WTC11 (cell line): ENCODE results near the gene GNPDA1.

ENCODE experiments used
- HMGXB4 ChIP-seq: sonication (generic); formaldehyde crosslinking; IDR thresholded peaks from 2 replicates; pipeline ENCODE4 v1.8.1; 2023; ENCODE audit warnings: mild to moderate bottlenecking, moderate library complexity, missing genetic modification reagents
- MXD4 ChIP-seq: fragments of 250-450 bp; sonication (Bioruptor Pico); IDR thresholded peaks from 2 replicates; pipeline ENCODE4 v1.8.0; 2021; ENCODE audit warnings: mild to moderate bottlenecking, moderate library complexity, borderline replicate concordance
- NR2C2 ChIP-seq: sonication (generic); formaldehyde crosslinking; IDR thresholded peaks from 2 replicates; pipeline ENCODE4 v1.8.0; 2022; ENCODE audit warnings: mild to moderate bottlenecking, missing genetic modification reagents
- TCF7 ChIP-seq: sonication (generic); formaldehyde crosslinking; IDR thresholded peaks from 2 replicates; pipeline ENCODE4 v1.8.0; 2022; ENCODE audit warnings: mild to moderate bottlenecking, low read depth, missing genetic modification reagents, moderate library complexity
- TF ChIP-seq, protein P1 (sequence below): sonication (generic); formaldehyde crosslinking; IDR thresholded peaks from 2 replicates; pipeline ENCODE4 v1.8.0; 2023; ENCODE audit warnings: missing genetic modification reagents, mild to moderate bottlenecking, borderline replicate concordance
- TF ChIP-seq, protein P2 (sequence below): fragments of 200-600 bp; IDR thresholded peaks from 2 replicates; pipeline ENCODE4 v1.8.0; 2022; ENCODE audit warnings: antibody characterized with exemption

- no peak for TF ChIP-seq HMGXB4 (CRISPR knock-in tag)
- TF ChIP-seq, protein P1, sequence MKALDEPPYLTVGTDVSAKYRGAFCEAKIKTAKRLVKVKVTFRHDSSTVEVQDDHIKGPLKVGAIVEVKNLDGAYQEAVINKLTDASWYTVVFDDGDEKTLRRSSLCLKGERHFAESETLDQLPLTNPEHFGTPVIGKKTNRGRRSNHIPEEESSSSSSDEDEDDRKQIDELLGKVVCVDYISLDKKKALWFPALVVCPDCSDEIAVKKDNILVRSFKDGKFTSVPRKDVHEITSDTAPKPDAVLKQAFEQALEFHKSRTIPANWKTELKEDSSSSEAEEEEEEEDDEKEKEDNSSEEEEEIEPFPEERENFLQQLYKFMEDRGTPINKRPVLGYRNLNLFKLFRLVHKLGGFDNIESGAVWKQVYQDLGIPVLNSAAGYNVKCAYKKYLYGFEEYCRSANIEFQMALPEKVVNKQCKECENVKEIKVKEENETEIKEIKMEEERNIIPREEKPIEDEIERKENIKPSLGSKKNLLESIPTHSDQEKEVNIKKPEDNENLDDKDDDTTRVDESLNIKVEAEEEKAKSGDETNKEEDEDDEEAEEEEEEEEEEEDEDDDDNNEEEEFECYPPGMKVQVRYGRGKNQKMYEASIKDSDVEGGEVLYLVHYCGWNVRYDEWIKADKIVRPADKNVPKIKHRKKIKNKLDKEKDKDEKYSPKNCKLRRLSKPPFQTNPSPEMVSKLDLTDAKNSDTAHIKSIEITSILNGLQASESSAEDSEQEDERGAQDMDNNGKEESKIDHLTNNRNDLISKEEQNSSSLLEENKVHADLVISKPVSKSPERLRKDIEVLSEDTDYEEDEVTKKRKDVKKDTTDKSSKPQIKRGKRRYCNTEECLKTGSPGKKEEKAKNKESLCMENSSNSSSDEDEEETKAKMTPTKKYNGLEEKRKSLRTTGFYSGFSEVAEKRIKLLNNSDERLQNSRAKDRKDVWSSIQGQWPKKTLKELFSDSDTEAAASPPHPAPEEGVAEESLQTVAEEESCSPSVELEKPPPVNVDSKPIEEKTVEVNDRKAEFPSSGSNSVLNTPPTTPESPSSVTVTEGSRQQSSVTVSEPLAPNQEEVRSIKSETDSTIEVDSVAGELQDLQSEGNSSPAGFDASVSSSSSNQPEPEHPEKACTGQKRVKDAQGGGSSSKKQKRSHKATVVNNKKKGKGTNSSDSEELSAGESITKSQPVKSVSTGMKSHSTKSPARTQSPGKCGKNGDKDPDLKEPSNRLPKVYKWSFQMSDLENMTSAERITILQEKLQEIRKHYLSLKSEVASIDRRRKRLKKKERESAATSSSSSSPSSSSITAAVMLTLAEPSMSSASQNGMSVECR (CRISPR knock-in tag) = no peak
- TF ChIP-seq, protein P2, sequence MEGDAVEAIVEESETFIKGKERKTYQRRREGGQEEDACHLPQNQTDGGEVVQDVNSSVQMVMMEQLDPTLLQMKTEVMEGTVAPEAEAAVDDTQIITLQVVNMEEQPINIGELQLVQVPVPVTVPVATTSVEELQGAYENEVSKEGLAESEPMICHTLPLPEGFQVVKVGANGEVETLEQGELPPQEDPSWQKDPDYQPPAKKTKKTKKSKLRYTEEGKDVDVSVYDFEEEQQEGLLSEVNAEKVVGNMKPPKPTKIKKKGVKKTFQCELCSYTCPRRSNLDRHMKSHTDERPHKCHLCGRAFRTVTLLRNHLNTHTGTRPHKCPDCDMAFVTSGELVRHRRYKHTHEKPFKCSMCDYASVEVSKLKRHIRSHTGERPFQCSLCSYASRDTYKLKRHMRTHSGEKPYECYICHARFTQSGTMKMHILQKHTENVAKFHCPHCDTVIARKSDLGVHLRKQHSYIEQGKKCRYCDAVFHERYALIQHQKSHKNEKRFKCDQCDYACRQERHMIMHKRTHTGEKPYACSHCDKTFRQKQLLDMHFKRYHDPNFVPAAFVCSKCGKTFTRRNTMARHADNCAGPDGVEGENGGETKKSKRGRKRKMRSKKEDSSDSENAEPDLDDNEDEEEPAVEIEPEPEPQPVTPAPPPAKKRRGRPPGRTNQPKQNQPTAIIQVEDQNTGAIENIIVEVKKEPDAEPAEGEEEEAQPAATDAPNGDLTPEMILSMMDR = no peak
- no peak for TF ChIP-seq TCF7
- no peak for TF ChIP-seq MXD4 (CRISPR knock-in tag)
- no peak for TF ChIP-seq NR2C2 (CRISPR knock-in tag)
Observed at GRCh38 chr5:141965071-141965470, 47.8 kb downstream of the GNPDA1 start.
